Stimulated activated CD8-positive, alpha-beta memory T cell treated with anti-CD3 and anti-CD28 coated beads, Interleukin-12 subunit alpha, Interleukin-12 subunit beta, amount 100 ng/mL, for 24 hours (primary cell): ENCODE data around the gene SMARCB1.
"Not testable (repeated sequence)": the region's sequence is repeated elsewhere in the genome, so short reads cannot be mapped to it uniquely, and the experiment has no call there.

Experiments used
- DNase-seq: peaks from one replicate; pipeline ENCODE4 v3.0.0-alpha.2; 2020; ENCODE audit errors: extremely low read depth

The SMARCB1 gene

DNA sequence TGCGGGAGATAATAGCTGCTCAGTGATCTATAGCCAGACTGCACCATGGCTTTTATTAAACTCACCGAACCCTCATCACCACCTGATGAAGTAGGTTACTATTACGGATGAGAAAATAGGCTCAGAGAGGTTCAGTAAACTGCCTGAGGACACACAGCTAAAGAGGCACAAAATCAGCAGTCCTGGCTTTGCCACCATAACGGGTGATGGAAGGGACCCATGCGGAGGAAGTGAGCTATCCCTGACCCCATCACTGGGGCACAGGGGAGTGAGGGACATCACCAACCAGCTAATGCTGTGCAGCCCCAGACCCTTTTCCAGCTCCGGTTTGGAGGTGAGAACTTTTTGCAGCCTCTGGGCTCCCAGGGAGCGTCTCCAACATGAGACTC is 59.3 kb downstream of the SMARCB1 start:
- DNase-seq = no peak

- DNase-seq = no peak
These were observed 60.6 kb downstream of the SMARCB1 start for GRCh38 chr22:23847310-23847920.

DNA sequence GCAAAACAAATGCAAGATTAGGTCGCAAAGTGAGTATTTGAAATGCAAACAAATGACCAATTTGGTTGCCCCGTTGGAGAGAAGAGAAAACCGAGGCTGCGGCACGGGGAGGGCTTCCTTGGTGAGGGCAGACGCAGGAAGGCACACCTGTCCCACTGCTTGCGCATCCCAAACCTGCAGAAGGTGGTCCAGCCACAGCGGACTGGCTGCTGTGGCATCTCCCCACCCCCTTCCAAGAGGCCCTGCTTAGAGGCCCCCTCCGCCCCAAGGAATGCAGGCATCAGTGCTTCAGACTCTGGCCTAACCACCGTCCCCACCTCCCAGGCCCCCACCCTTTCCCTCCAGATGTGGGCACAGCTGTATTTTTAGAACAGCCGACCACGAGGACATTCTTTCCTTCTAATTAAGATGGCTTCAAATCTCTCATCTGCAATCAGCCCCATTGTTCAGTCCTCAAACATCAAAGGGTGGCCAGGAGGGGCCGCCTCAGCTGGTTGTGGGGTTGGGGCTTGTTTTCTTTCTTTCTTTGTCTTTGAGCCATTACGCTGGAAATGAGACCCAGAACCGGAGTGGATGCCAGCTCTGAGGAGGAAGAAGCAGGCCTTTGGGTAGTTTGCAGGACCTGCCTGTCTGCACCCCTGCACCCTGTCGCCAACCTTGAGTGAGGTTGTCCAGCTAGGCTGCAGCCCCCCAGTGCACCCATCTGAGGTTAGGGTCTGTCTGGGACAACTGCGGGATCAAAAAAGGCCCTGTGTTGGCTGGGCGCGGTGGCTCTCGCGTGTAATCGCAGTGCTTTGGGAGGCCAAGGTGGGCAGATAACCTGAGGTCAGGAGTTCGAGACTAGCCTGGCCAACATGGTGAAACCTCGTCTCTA is 61.5 kb downstream of the SMARCB1 start:
- DNase-seq = no peak

DNA sequence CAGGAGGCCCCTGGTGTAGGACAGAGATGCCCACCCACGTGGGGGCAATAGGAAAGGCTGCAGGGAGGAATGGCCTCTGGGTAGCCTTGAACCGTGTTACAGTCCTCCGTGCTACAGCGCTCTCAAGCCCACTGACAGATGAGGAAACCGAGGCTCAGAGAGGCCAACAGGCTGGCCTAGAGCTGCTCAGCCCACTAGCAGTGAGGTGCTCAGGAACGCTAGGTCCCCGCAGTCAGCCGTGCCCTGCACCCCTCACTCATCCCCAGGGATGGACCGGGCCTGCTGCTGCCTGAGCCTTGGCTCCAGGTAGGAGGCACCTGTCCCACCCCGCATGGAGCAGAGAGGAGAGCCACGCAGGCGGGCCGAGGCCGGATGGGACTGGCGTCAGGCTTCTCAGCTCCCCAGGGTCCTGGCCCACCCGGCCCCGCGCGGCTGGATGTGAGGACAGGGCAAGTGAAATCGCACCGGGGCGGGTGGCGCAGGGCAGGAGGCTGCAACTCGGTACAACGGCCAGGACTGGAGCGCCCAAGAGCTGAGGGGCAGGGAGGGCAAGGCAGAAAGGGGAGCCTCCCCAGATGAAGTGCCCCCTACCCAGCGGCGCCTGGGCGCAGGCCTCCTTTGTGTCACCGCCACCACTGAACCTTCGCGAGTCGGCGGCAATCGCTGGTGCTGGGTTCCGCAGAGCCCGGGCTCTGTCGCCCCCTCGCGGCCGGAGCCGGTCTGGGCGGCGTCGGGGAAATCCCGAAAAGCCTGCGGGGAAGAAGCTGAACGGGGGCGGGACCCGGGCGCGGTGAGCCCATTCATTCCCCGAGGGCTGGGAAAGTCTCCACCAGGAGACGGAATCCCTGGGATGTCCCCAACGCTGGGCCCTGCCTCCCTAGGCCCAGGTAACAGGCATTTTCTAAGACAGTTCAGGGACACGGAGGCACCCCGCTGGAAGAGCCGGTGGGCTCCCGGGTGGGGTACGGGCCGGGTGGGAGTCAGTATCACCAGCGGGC is 62.5 kb downstream of the SMARCB1 start:
- DNase-seq = peak; percentile 60

GRCh38 chr22:23850136-23850611 is 63.4 kb downstream of the SMARCB1 start:
- DNase-seq = no peak

GRCh38 chr22:23856721-23857605 is 70.2 kb downstream of the SMARCB1 start:
- DNase-seq = no peak

GRCh38 chr22:23857606-23858483 is 71.1 kb downstream of the SMARCB1 start, which contains the start of gene SLC2A11:
Gene SLC2A11 (plus strand): TSS chr22:23857875. CDS start chr22:23858000, 125 bp downstream.
- DNase-seq = peak; percentile 95

- no peak for DNase-seq
These were observed 71.7 kb downstream of the SMARCB1 start for GRCh38 chr22:23858484-23858815.

- no peak for DNase-seq
These were observed 72.4 kb downstream of the SMARCB1 start for GRCh38 chr22:23859201-23859600.

GRCh38 chr22:23860187-23860586 is 73.4 kb downstream of the SMARCB1 start:
- not testable (repeated sequence) for DNase-seq

- no peak for DNase-seq
These were observed 75.3 kb downstream of the SMARCB1 start for GRCh38 chr22:23862103-23862502.

GRCh38 chr22:23864499-23865154 is 77.9 kb downstream of the SMARCB1 start:
- not testable (repeated sequence) for DNase-seq

- DNase-seq = no peak
These were observed 81.8 kb downstream of the SMARCB1 start for GRCh38 chr22:23868580-23868979.

DNA sequence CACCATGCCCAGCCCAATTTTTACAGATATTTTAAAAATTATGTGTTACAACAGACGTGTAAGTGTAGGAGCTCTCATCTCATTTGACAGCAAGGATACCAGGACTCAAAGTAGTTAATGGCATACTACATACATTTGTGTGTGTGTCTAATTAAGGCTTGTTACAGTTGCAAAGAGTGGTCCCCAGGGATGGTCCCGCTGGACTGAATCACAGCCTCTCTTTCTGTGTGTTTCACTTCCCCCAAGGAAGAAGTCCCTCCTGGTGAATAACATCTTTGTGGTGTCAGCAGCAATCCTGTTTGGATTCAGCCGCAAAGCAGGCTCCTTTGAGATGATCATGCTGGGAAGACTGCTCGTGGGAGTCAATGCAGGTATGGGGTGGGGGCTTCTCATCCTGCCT is 88.1 kb downstream of the SMARCB1 start:
- DNase-seq = no peak

- no peak for DNase-seq
These were observed 89.0 kb downstream of the SMARCB1 start for GRCh38 chr22:23875801-23876200.

GRCh38 chr22:23877566-23877965 is 90.8 kb downstream of the SMARCB1 start:
- no peak for DNase-seq

GRCh38 chr22:23878219-23878618 is 91.5 kb downstream of the SMARCB1 start:
- DNase-seq = no peak

GRCh38 chr22:23882370-23882769 is 95.6 kb downstream of the SMARCB1 start:
- DNase-seq = no peak

GRCh38 chr22:23883658-23884057 is 96.9 kb downstream of the SMARCB1 start:
- no peak for DNase-seq
